Right renal cortex interstitium (tissue), 3 donors: ENCODE results near the gene TMEM125. TPM values are rescaled to one million over a fixed set of nuclear protein-coding genes. Genes with fewer than 3 reads are reported as not detected.

Experiments used
- polyA plus RNA-seq, 3 donors: library from polyadenylated mRNA; unstranded; fragments of 120-200 nt; gene quantifications; one replicate each; pipeline ENCODE4 v1.2.1, GENCODE V29; 2013; ENCODE audit not compliant: insufficient read length in 3 of 3

TMEM125 gene
- polyA plus RNA-seq, 3 donors: 13.6 to 15.9 (median 13.7) TPM

Other genes starting within 250 kb of the TMEM125 start
- 10 to 100 TPM; 74.4 to 81.7 (median 77.5) TPM for gene EBNA1BP2, start 97.7 kb upstream of the TMEM125 start, polyA plus RNA-seq
- gene CFAP57, start 97.7 kb upstream of the TMEM125 start, polyA plus RNA-seq: 1 to 10 TPM; 2.7 to 3.6 (median 3.1) TPM
- 10 to 100 TPM; 25.6 to 27.8 (median 26.5) TPM for gene C1orf210, start 15.6 kb downstream of the TMEM125 start, polyA plus RNA-seq
- gene TIE1, start 31.0 kb downstream of the TMEM125 start, polyA plus RNA-seq: 10 to 100 TPM; 42.6 to 51.4 (median 44.6) TPM
- under 1 TPM; 0.50 to 0.87 (median 0.55) TPM for gene MPL, start 67.8 kb downstream of the TMEM125 start, polyA plus RNA-seq
- 10 to 100 TPM; 37.6 to 40.6 (median 38.2) TPM for gene CDC20, start 89.0 kb downstream of the TMEM125 start, polyA plus RNA-seq
- gene ELOVL1, start 98.0 kb downstream of the TMEM125 start, polyA plus RNA-seq: 10 to 100 TPM; 78.1 to 90.0 (median 89.8) TPM
- gene MED8, start 119.8 kb downstream of the TMEM125 start, polyA plus RNA-seq: 10 to 100 TPM; 40.0 to 41.5 (median 40.0) TPM
- gene SZT2, start 119.9 kb downstream of the TMEM125 start, polyA plus RNA-seq: 10 to 100 TPM; 15.9 to 17.9 (median 16.7) TPM
- gene HYI, start 183.9 kb downstream of the TMEM125 start, polyA plus RNA-seq: 10 to 100 TPM; 32.8 to 35.4 (median 33.4) TPM